Prostate gland (tissue), 2 donors: ENCODE results near the gene LCORL.

Source experiments
- CTCF ChIP-seq, 4 experiments: fragments of 200-600 bp in 2 of 4; fragments of 450-650 bp in 2 of 4; sonication (generic) in 2 of 4; IDR thresholded peaks; 1 replicate in 3 of 4; 2 replicates in 1 of 4; pipeline ENCODE4 v1.5.1; 2016 to 2019; ENCODE audit warnings: antibody characterized with exemption in 4 of 4, mild to moderate bottlenecking in 2 of 4, moderate library complexity in 2 of 4
- POLR2A ChIP-seq: fragments of 450-650 bp; IDR thresholded peaks from one replicate; pipeline ENCODE4 v1.6.1; 2016; ENCODE audit warnings: antibody characterized with exemption, mild to moderate bottlenecking

GRCh38 chr4:18021720-18022571 lies at the start of gene LCORL:
- TF ChIP-seq POLR2A (peak; percentile 73), CTCF (IDR thresholded peaks at IDR 0.05) (peak in 1 of 4 experiments; percentile 25)
